Fibroblast of villous mesenchyme (primary cell): ENCODE data around the gene C19orf44. TPM values are rescaled to one million over a fixed set of nuclear protein-coding genes. Genes with fewer than 3 reads are reported as not detected.
A peak's percentile ranks its signal among the peaks of the same experiment; 100 is the strongest.
"Not testable (repeated sequence)": the region's sequence is repeated elsewhere in the genome, so short reads cannot be mapped to it uniquely, and the experiment has no call there.

Source experiments
- DNase-seq: peaks from one replicate; pipeline ENCODE4 v3.0.0-alpha.2; 2010; ENCODE audit warnings: low read depth
- H3K4me3 ChIP-seq: 2 replicates; pipeline ENCODE4 v1.5.1; 2011; ENCODE audit warnings: low read depth, mild to moderate bottlenecking, low read length
- CTCF ChIP-seq: IDR thresholded peaks from 2 replicates; pipeline ENCODE4 v1.5.1; 2012; ENCODE audit warnings: low read depth, mild to moderate bottlenecking, low read length; ENCODE audit not compliant: insufficient read depth
- total RNA-seq: library from RNA; depleted of rRNA; stranded (reverse); fragments of >200 nt; gene quantifications from 2 replicates; pipeline ENCODE4 v1.2.3, GENCODE V29; 2012

C19orf44 gene
- total RNA-seq, 1 donor = 6.0 TPM

GRCh38 chr19:16508546-16508945, 12.4 kb downstream of the C19orf44 start:
- DNase-seq = no peak
- no peak overlapping the region for H3K4me3 ChIP-seq
- no peak for TF ChIP-seq CTCF

GRCh38 chr19:16509141-16510061, 13.2 kb downstream of the C19orf44 start:
- no peak for TF ChIP-seq CTCF
- DNase-seq = peak; percentile 9
- no peak overlapping the region for H3K4me3 ChIP-seq

GRCh38 chr19:16512611-16513010, 16.4 kb downstream of the C19orf44 start:
- not testable (repeated sequence) for DNase-seq, H3K4me3 ChIP-seq

GRCh38 chr19:16514383-16515019, 18.3 kb downstream of the C19orf44 start:
- DNase-seq = no peak
- H3K4me3 ChIP-seq = no peak overlapping the region
- TF ChIP-seq CTCF = no peak

GRCh38 chr19:16516381-16516780, 20.2 kb downstream of the C19orf44 start:
- no peak for DNase-seq
- TF ChIP-seq CTCF = no peak
- H3K4me3 ChIP-seq = no peak overlapping the region

- no peak for TF ChIP-seq CTCF
Observed at GRCh38 chr19:16516923-16517610, 20.9 kb downstream of the C19orf44 start.

GRCh38 chr19:16518061-16518460, 21.9 kb downstream of the C19orf44 start:
- TF ChIP-seq CTCF = no peak
- H3K4me3 ChIP-seq = no peak overlapping the region
- DNase-seq = no peak

More at GRCh38 chr19:16516923-16517610, 20.9 kb downstream of the C19orf44 start:
- DNase-seq = no peak
- no peak overlapping the region for H3K4me3 ChIP-seq
